DMS 273 (cell line): ENCODE measurements around the gene GFOD1.
A peak's percentile ranks its signal among the peaks of the same experiment; 100 is the strongest.

Experiments used
- DNase-seq: peaks from one replicate; lab custom pipeline; 2025; ENCODE audit not compliant: unreplicated experiment; lab: John Stamatoyannopoulos, UW

The GFOD1 gene

GRCh38 chr6:13360671-13361540 lies 126.5 kb downstream of the GFOD1 start:
- no peak for DNase-seq

- DNase-seq, result no peak
Measured at GRCh38 chr6:13359287-13359686, 128.1 kb downstream of the GFOD1 start.

GRCh38 chr6:13358511-13358910 lies 128.9 kb downstream of the GFOD1 start:
- no peak for DNase-seq

- no peak for DNase-seq
Measured at GRCh38 chr6:13357551-13358075, 129.8 kb downstream of the GFOD1 start.

- no peak for DNase-seq
Measured at GRCh38 chr6:13355999-13356785, 131.2 kb downstream of the GFOD1 start.

- DNase-seq, result peak; percentile 41
Measured at GRCh38 chr6:13355043-13355945, 132.1 kb downstream of the GFOD1 start.

- peak; percentile 32 for DNase-seq
Measured at GRCh38 chr6:13354331-13355042, 132.9 kb downstream of the GFOD1 start.

GRCh38 chr6:13352165-13352564 lies 135.2 kb downstream of the GFOD1 start:
- no peak for DNase-seq

- no peak for DNase-seq
Measured at GRCh38 chr6:13351271-13351670, 136.1 kb downstream of the GFOD1 start.

GRCh38 chr6:13349811-13350506 lies 137.4 kb downstream of the GFOD1 start:
- DNase-seq, result no peak

- no peak for DNase-seq
Measured at GRCh38 chr6:13348334-13349113, 138.9 kb downstream of the GFOD1 start.

- DNase-seq, result no peak
Measured at GRCh38 chr6:13346245-13346644, 141.2 kb downstream of the GFOD1 start.

- no peak for DNase-seq
Measured at GRCh38 chr6:13342414-13343019, 144.9 kb downstream of the GFOD1 start.

GRCh38 chr6:13339863-13340630 lies 147.4 kb downstream of the GFOD1 start:
- no peak for DNase-seq

- DNase-seq, result no peak
Measured at GRCh38 chr6:13338038-13338437, 149.4 kb downstream of the GFOD1 start.

GRCh38 chr6:13336553-13336952 lies 150.8 kb downstream of the GFOD1 start:
- DNase-seq, result peak; percentile 93

GRCh38 chr6:13334953-13335352 lies 152.4 kb downstream of the GFOD1 start:
- DNase-seq, result no peak

- no peak for DNase-seq
Measured at GRCh38 chr6:13332349-13332706, 155.1 kb downstream of the GFOD1 start.
